KBM-7 (cell line): Measurements from ENCODE around the gene GLB1L2.

Experiments used
- DNase-seq: peaks from one replicate; pipeline ENCODE4 v3.0.0-alpha.2; 2015
- in situ Hi-C: fragments of 300-500 bp; cut with MboI; formaldehyde crosslinking; loops from 2 replicates; pipeline ENCODE4 v1.14.3; 2020; ENCODE audit warnings: low sequenced_read_pairs, low pct_unique_long_range_greater_than_20kb, mixed read lengths

The GLB1L2 gene

DNA sequence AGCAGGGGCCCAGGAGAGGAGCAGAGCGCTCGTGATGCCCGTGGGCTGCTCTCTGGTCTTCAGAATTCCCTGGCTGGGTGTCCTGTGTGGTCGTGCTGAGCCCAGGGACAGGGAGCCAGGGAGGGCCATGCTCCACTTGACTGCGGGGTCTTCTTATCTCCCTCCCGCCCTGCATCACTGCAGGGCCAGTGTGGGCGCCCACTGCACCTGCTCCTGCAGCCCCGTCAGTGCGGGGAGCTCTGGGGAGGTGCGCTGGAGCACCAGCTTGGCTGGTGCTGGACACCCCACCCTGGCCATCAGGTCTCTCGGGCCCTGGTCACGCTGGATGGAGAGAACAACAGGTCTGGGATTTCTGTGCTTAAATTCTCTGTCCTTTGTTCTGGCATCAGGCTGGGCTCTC, 48.4 kb downstream of the GLB1L2 start:
- DNase-seq = no peak
- in situ Hi-C loops = no loop called here

DNA sequence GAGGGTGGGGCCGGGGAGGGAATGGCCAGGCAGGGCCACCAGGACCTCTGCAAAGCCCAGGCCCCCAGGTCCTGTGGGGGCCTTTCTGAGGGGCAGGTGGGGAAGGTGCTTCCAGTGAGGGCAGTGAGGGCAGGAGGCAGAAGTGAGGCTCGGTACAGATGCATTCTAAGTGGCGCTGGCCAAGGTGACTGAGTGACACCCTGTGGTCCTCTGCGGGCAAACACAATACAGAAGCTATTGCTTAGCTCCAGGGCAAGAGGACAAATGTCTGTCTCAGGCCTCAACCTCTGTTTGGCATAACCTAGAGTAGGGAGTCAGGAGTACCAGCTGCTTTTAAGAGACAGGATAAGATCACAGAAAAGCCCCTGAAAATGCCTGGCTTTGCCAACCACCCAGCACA, 49.0 kb downstream of the GLB1L2 start:
- in situ Hi-C loops = no loop called here
- no peak for DNase-seq

DNA sequence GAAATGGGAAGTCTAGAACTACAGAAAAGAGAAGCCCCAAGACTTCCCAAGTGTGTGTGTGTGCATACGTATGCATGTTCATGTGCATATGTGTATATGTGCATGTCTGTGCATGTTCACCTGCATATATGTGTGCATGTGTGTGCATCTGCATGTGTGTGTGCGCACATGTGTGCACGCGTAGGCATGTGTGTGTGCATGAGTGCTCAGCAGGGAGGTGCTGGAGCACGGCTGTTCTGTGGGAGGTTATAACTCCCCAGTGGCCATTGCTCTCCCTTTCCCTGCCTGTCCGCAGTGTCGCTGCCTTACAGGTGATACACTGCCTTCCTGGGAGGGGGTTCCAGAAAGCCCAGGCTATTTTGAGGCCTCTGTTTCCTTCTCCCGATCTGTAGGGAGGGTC, 50.5 kb downstream of the GLB1L2 start:
- no peak for DNase-seq
- in situ Hi-C loops = no loop called here

DNA sequence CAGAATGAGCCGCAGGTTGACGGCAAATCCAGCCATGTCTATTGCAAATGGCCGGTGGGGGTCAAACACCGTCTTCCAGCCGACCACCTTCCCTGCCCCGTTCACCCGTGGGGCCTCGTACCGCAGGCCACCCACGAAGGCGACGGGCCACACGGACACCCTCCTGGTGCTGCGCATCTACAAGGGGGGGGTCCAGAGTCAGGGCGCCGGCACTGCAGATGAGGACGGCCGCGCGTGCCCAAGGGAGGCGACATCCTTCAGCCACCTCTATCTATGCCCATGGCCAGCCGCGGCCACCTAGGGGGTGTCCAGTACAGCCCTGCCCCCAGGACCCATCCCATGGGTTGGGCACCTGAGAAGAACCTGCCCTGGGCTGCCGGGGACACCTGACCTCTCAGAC, 51.0 kb downstream of the GLB1L2 start:
- in situ Hi-C loops = no loop called here
- DNase-seq = no peak

DNA sequence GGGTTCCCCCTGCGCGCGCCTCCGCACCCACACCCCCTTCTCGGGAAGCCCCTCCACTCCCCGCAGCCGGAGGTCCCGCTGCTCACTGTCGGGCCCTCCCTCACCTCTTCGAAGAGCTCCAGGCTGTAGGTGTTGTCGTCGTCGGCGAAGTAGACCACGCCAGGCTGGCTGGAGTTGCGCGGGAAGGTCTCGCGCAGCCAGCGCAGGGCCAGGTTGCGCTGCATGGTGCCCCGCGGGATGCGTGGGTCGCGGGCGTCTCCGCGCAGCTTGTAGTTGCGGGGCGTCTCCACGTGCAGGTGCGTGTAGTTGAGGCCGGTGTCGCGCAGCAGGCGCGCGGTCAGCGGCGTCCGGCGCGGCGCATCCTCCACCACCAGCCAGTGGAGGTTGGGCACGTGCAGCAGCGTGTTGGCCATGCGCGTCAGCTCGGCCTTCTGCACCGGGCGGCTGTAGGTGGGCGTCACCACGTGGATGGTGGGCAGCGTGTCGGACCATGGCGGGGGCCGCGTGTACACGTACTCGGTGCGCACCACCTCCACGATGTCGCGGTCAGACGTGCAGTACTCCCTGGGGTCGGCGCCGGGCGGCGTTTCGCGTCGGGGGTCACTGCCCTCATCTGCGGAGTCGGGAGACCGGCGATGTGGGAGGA, 51.9 kb downstream of the GLB1L2 start:
- no peak for DNase-seq
- in situ Hi-C loops = no loop called here

DNA sequence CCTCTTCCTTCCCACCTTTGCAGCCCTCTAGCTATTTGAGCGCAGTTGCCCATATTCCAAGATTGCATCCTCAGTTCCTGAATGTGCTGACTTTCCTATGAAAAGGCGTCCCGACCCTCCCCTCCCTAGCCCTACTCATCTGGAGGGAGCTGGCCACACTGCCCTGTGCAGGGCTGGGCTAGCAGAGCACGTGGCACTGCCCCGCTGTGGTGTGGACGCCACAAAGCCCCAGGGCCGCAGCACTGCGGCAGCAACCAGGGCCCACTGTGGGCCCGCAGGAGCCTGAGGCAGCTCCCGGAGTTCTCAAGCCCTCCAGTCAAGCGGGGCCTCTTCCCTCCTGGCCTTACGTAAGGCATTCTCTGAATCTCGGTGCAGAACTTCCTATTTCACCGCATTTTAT, 52.6 kb downstream of the GLB1L2 start:
- no peak for DNase-seq
- in situ Hi-C loops = no loop called here

DNA sequence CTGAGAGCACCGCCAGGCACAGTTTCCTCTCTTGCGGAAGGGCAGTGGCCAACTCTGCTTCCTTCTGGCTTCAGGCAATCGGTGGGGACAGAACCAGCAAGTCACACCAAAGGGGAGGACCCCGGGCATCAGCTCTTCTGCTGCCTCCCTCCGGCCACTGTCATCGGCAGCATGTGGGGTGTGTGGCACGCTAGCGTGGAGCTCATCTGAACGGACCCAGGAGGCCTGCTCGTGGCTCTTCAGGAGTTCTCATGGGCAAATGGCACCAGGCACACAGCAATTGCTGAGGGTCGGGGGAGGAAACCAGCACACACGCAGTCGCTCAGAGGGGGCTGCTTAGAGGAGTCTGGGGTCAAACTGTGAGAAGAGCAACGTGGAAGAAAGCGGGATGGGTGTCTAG, 53.4 kb downstream of the GLB1L2 start:
- in situ Hi-C loops = no loop called here
- DNase-seq = no peak

DNA sequence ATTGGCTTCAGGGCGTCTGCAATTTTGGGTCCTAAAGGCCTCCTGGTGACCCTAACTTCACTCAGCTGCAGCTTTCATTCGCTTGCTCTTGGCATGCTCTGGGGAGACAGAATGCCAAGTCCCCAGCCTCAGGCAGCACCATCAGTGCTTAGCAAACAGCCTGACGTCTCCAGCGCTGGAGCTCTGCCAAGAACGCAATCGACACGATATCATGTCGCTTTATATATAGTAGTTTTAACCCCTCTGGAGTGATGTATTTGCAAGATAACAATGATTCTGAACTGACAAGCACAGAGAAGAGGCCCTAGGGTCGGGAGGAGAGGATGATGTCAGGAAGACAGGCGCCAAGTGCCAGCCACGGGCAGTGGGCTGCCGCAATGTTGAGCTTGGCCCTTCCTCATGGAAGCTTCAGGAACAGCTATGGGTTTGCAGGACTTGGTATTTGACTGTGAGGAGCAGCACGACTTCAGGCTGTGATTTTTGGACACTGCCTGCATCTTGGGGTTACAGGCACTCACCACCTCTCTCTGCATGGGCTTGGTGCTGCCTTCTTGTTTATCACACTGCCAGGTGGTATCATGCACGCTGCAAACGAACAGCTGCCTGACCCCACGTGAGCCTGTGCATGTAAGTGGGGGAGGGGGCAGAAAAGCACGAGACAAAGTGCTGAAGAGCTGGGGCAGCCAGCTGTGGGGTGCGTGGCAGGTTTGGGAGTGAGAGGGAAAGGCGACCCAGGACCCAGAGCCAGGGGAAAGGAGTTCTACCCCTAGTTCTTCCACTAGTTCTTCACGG, 54.2 kb downstream of the GLB1L2 start:
- in situ Hi-C loops = no loop called here

DNA sequence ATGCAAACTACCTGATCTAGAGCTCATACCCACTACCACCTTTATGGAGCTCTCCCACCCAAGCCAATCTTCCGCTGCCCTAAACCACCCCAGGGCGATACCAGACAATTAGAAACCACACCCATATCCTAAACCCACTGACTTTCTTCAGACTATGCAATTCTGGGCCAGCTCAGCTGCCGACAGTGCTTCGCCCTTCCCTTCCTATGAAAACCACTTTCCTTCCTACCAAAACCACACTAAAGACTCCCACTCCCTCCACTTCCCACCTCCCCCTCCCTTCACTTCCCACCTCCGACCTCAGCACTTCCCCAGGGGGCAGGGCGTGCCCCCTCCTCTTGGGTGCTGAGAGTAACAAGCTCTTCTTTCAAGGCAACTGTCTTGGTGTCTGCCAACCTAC, 55.2 kb downstream of the GLB1L2 start:
- in situ Hi-C loops = no loop called here
- DNase-seq = peak; percentile 51

More for the DNA sequence above, 54.2 kb downstream of the GLB1L2 start:
- no peak for DNase-seq

DNA sequence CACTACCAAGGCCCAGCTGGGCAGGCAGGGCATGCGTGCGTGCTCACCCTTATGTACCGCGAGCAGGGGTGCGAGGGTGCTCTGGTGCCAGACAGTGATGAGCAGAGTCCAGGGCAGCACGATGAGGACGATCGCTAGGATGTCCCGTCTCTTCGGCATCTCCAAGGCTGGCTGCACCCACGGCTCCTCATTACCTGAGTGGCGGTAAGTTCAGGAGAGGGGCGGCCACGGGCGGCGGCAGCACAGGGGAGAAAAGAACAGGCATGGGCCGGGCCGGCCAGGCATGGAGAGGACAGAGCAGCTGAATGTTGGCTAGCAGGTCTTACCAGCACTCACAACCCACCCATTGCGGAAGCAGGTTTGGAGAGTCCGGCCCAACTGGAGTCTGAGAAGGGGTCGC, 55.7 kb downstream of the GLB1L2 start:
- DNase-seq = no peak
- in situ Hi-C loops = no loop called here

DNA sequence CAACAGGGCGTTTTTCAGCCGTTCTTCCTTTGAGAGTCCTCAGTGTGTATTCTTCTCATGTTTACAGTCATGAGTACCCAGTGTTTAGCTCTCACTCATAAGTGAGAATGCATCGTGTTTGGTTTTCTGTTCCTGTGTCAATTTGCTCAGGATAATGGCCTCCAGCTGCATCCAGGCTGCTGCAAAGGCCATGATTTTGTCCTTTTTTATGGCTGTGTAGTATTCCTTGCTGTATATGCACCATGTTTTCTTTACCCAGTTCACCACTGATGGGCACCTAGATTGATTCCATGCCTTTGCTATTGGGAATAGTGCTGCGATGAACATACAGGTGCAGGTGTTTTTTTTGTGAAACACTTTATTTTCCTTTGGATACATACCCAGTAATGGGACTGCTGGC, 56.8 kb downstream of the GLB1L2 start:
- in situ Hi-C loops = no loop called here
- no peak for DNase-seq

DNA sequence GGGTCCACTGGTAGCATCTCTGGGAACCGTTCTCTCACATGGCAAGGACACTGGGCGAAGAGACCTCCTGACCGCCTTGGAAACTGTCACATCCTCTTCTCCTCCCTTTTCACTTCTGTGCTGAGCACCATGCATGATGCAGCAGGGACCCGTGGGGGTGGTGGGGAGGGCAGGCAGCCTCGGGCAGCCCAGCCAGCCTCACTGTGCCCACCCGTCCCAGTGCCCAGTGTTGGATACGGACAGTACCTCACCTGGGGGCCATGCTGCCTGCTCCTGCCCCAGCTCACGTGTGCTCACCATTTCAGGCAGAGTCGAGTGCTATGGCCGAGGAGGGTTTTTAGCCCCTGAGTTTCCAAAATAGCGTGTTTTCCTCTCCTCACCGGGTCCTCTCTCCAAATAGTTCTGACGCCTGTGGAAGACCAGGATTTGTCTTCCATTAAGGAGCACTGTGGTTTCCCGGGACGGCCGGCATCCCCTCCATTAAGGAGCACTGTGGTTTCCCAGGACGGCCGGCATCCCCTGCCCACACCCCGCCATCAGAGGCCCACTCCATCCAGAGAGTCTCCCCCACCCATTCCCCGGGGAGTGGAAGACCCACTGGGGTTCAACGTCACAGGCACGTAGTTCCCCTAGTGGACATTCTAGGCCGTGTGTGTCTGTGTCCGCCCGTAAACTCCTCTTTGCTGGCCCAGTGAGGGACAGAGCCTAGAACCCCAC, 57.8 kb downstream of the GLB1L2 start:
- DNase-seq = no peak

DNA sequence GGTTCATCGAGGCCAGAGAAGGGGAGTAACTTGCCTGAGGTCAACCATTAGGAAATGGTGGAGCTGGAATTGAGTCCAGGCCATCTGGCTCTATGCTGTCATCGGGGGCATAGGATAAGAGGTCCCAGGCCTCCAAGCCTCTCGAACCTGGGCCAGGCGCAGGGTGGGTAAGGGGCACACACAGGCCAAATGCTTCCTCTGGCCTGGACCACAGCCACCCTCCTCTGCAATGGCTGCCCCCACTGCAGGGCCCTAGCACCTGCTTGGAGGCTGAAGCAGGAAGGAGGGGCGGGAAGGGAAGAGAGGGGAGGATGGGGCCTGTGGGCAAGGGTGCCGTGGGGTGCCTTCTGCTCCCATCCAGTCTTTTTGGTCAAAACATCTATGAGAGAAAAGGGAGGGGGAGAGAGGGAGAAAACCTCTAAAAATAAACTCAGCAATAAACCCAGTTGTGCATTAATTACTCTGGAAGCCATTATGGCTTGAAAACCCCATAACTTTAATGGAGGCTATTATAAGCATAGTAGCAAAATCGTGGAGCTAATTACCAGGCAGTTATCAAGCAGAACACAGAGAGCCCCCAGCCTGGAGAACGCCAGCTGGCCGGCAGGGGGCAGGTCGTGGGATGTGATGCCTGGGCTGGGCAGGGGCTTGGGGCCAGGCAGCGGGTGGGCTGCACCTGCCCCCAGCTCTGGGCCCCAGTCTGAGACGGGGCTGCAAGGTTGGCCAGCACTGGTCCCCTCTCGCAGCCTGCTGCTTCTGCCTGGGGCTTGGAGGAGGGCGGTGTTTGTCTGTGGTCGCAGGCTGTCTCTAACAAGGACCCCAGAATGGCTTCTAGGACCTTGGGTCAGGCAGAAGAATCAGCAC, 59.1 kb downstream of the GLB1L2 start:
- no peak for DNase-seq
- in situ Hi-C loops = no loop called here

More for the DNA sequence above, 57.8 kb downstream of the GLB1L2 start:
- in situ Hi-C loops = no loop called here

DNA sequence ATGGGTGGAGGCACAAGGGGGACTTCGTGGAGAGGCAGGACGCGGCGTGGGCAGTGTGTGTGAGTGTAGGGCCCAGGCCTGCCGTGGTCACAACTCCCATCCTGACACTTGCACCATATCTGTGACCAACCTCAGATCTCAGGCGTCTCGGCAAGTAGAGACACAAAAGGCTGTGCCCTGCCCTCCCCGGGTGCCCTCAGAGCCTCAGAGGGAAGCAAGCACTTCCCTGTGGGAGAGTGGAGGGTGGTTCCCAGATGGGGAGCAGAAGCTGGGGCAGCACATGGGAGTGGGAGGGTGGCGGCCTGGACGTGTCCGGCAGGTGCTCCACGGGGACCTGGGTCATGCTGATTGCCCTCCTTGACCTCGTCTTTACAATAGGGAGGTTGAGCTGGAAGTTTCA, 59.9 kb downstream of the GLB1L2 start:
- in situ Hi-C loops = no loop called here
- DNase-seq = no peak

DNA sequence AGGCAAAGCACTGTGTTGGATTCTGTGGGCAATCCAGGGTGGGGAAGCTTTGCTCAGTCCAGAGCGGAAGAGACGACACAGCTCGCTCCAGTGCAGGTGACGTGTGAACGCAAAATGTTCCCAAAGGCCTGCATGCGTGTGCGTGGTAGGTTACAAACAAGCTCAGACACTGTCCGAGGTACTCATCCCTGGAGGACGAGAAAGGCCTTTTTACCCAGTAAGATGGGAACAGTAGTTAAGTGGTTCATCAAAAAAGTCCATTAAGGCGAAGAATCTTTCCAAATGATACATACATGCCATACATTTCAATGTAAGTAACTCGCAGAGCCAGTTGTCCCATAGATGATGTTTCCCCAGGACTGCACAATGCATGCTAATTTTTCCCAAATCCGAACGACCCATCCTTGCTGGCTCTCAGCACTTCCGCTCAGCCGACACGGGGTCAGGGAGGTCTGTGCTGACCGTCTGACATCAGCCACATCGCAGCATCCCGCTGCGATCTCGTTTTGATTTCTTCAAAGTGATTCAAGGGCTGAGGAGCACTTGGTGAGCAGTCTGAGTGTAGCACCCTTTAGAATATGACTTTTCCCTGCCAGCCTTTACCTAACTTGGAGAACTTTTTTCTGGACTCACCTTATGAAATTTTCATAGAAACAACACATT, 61.3 kb downstream of the GLB1L2 start:
- in situ Hi-C loops = no loop called here
- DNase-seq = no peak

DNA sequence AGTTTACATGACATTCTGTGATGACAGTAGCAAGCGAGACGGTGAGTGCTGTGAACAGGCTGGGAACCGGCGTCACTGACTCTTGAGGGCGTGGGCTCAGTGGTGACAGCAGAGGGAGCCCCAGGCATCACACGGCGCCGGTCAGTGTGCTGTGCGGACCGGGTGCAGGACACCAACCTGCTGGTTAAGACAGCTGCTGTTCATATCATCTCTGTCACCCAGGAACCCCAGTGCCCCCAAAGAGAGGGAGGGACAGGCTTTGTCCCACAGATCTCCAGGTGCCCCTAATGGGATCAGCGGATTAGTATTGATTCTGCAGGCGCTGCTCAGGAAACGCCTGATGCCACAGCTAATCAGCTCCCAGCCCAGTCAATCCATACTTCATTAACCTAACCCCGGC, 61.9 kb downstream of the GLB1L2 start:
- DNase-seq = no peak
- in situ Hi-C loops = no loop called here

DNA sequence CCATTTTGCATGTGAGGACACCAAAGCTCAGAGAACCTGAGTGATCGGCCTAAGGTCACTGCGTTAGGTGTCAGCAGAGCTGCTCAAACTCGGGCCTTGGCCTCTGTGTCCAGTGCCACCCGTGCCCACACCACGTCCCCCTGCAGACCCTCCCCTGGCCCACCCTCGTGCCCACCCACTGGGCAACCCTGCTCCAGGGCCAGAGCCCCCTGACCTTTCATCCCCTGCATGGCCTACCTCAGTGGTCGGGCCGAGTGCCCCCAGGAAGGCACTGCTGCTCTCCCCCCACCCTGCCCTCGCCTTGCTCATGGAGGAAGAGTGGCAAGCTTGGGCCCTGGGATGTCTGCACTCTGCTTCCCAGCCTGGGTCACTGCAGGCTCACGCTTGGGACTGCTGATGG, 62.5 kb downstream of the GLB1L2 start:
- in situ Hi-C loops = no loop called here
- DNase-seq = no peak

DNA sequence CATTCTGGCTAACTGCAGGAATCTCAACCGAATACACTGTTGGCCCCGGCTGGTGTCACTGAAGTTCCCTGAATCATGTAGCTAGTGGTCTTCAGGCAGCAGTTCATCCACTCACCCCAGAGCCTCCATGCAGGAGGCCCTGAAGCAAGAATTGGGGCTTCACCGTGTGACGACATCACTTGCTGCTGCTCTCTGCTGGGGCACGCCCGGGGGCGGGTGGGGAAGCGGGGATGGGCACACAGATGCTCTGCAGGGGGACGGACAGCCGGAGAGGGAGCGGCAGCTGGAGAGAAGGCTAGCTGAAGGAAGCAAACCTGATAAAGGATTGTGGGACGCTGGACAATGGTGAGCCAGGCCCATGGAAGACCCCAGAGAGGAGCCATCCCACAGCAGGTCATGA, 63.2 kb downstream of the GLB1L2 start:
- in situ Hi-C loops = no loop called here

More for the DNA sequence above, 63.2 kb downstream of the GLB1L2 start:
- no peak for DNase-seq
